GM10248 (cell line): ENCODE data around the gene DERA.

Experiments
- CTCF ChIA-PET: fragments of 300-600 bp; sonication (Branson Sonifier 250); formaldehyde crosslinking; extraction: SDS; loops from one replicate; lab custom pipeline; 2021; ENCODE audit warnings: antibody characterized with exemption; lab: Yijun Ruan, JAX
- POLR2A ChIA-PET: fragments of 350-650 bp; sonication (Branson Sonifier 250); formaldehyde crosslinking; extraction: SDS; loops from one replicate; lab custom pipeline; 2020; ENCODE audit warnings: antibody characterized with exemption; lab: Yijun Ruan, JAX
- DNase-seq: peaks from one replicate; pipeline ENCODE4 v3.0.0; 2012; ENCODE audit errors: extremely low spot score
- TF ChIP-seq, protein P1 (sequence below): IDR thresholded peaks from 2 replicates; pipeline ENCODE4 v1.5.1; 2012; ENCODE audit warnings: mild to moderate bottlenecking, low read depth; ENCODE audit errors: extremely low read depth, missing control alignments, control extremely low read depth

DERA gene

DNA sequence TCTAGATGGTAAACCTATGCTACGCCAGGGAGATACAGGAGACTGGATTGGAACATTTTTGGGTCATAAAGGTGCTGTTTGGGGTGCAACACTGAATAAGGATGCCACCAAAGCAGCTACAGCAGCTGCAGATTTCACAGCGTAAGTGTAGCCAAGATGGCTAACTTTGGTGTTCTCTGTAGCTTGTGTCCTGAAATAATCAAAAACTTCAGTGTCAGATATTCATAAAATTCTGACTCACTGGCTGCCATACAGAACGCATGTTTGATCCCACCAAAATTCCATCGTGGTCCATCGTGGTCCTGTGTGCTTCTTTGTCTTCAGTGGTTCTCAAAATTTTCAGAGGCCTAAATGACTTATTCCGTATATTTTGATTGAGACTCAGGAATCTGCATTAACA is 27.6 kb upstream of the DERA start:
- TF ChIP-seq, protein P1, sequence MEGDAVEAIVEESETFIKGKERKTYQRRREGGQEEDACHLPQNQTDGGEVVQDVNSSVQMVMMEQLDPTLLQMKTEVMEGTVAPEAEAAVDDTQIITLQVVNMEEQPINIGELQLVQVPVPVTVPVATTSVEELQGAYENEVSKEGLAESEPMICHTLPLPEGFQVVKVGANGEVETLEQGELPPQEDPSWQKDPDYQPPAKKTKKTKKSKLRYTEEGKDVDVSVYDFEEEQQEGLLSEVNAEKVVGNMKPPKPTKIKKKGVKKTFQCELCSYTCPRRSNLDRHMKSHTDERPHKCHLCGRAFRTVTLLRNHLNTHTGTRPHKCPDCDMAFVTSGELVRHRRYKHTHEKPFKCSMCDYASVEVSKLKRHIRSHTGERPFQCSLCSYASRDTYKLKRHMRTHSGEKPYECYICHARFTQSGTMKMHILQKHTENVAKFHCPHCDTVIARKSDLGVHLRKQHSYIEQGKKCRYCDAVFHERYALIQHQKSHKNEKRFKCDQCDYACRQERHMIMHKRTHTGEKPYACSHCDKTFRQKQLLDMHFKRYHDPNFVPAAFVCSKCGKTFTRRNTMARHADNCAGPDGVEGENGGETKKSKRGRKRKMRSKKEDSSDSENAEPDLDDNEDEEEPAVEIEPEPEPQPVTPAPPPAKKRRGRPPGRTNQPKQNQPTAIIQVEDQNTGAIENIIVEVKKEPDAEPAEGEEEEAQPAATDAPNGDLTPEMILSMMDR, result no peak
- ChIA-PET CTCF (interaction anchor here (0.7 to 10.7 kb wide), 12 partner anchors 10 to 352 kb away, joined by 3 to 97 read pairs (median 3); partner anchors contain the start of gene DERA), POLR2A (interaction anchor here (1.5 kb wide), 1 partner anchor 26 kb away, joined by 3 read pairs; no protein-coding TSS in a partner anchor)
- no peak for DNase-seq

DNA sequence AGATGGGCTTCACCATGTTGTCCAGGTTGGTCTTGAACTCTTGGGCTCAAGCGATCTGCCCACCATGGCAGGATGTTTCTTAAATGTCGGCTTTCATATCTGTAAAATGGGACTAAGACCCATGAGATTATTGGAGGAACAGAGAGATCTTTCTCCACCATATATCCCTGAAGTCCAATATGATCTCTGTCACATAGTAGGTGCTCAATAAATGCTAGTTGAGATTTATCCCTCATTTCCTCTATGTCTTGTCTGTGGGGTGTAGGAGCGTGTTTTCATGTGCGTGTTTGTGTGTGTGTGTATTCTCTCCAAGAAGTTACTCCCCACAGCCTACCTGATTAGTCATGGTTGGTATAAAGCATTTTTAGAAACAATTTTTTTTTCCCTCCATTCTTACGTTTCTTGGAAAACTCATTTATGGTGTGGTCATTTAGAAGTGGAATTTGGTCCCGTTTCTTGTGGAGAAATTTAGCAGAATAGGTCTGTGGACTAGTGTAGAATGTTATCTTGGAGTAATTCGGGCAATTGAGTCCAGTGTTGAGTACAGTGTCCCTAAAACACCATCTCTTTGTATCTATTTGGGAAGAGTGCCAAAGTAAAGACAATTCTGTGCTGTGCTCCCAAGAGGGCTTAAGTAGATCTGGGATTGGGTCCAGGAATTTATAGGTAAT is 24.6 kb upstream of the DERA start:
- CTCF ChIA-PET, result interaction anchor here (1.2 to 10.7 kb wide), 2 partner anchors 14 to 24 kb away, joined by 3 to 97 read pairs; partner anchors contain the start of gene DERA
- DNase-seq, result no peak
- POLR2A ChIA-PET, result no interaction called here
- TF ChIP-seq, protein P1, result no peak

- ChIA-PET CTCF (interaction anchor here (1.2 to 10.7 kb wide), 4 partner anchors 13 to 303 kb away, joined by 3 to 97 read pairs (median 4); partner anchors contain the start of gene DERA), POLR2A (no interaction called here)
- TF ChIP-seq, protein P1, result no peak
- no peak for DNase-seq
Observed at GRCh38 chr12:15887043-15887817, 23.9 kb upstream of the DERA start.

DNA sequence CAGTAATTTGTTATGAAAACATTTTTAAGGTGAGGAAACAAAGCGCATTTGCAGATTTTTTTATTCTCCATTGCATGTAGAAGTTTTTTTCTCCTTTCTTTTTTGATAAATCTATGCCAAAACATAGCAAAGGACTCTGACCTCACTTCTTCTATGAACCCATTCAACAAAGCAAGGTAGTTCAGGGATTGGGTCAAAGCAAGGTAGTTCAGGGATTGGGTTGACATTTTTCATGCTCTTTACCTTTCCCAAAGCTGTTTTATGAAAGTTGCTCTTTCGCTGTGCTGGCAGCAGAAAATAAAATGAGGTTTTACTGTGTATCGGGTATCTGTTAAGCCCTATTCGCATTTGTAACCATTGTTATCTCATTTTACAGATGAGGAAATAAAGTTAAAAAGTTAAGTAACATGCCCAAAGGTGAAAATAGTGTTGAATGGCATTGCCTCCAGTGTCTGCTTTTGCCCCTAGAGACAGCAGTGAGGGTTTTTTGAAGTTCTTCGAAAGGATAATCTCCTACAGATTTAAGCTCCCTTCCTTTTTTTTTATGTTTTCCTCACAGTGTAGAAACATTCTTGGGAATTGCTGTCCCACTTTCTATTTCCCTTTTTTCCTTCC is 18.4 kb upstream of the DERA start:
- TF ChIP-seq, protein P1, result no peak
- ChIA-PET CTCF (no interaction called here), POLR2A (no interaction called here)
- DNase-seq, result no peak

DNA sequence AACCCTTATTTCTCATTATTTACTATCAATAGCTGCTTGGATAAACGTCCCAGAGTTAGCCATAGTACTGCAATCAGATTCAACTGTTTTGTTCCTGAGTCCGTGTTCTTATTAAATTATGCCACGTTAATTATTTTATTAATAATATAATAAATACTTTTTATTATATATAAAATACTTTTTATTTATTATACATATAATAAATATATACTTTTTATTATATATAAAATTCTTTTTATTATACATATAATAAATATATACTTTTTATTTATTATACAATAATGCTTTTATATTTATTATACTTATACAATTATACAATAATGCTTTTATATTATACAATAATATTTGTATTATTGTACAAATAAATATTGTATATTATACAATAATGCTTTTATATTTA is 17.9 kb upstream of the DERA start:
- CTCF ChIA-PET, result interaction anchor here (1.1 to 1.6 kb wide), 3 partner anchors 10 to 308 kb away, joined by 3 to 4 read pairs (median 4); no protein-coding TSS in a partner anchor
- DNase-seq, result no peak
- TF ChIP-seq, protein P1, result no peak
- POLR2A ChIA-PET, result no interaction called here

DNA sequence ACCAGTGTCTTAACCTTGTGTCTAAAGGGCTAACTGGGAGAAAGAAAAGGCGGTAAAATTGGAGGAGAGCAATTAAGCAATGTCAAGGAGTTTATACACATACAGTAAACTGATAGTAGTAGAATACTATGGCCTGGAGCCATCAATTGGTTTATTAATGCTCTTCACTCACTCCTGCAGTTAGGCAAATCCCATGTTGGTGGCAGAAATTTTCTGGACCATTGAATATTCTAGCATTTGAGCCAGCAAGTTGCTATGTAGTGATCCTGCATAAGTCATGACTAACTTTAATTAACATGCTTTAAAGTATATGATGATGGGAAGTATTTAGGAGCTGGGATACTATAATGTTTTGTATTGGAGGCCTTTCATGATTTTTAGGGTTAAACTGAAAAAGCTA is 14.3 kb upstream of the DERA start:
- TF ChIP-seq, protein P1, result no peak
- ChIA-PET POLR2A (no interaction called here), CTCF (interaction anchor here (1.1 to 7.6 kb wide), 5 partner anchors 10 to 364 kb away, joined by 3 to 97 read pairs (median 14); partner anchors contain the start of genes DERA and STRAP)
- no peak for DNase-seq
